ENCODE measurements around the gene AUP1. TPM values are rescaled to one million over a fixed set of nuclear protein-coding genes. Genes with fewer than 3 reads are reported as not detected.

The AUP1 gene
- total RNA-seq, 2 donors from 2014 or later, result 82.5 to 170 TPM

DNA sequence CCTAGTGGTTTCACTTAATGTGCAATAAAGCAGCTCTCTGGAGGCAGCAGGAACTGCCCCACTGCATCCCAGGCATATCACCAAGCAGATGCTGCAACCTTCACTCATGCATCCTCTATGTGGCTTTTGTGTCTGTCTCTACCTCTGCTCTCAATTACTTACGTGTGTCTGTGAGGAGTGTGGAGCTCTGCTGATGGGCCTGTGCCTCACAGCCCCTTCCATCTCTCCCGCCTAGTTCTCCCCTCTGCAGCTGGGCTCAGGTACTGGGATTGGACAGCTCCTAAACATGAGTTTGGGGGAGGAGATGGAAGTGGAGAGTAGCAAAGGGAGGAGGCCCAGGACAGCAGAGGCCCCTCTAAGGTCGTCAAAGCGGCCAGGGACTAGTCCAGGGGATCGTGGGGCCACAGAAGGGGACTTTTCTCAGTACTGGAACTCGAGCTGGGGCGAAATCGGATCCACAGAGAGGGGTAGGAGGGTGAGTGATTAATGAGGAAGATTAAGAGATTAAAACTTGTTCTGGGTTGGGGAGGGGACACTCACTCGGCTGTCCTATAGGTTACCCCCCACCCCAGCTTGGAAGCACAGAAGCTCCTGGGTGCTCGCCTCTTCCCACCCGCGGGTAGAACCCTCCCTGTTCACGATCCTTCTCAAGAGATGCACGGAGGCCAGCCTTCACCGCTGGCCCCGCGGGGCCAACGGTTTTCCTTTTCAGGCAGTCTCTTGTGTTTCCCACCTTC lies 28.0 kb downstream of the AUP1 start:
- Histone ChIP-seq H3K27ac (no peak overlapping the region), H3K4me1 (peaks cover 69% of the 10 kb centered on the region), H3K4me3 (no peak overlapping the region), H3K27me3 (peaks cover 0 to 5% of the 10 kb centered on the region in 2 donors), H3K36me3 (replicated peaks in 1 of 2; ENCODE audit: insufficient read depth in 1 of 2, low read depth in 2 of 2) (no peaks in the 10 kb centered on the region), H3K9me3 (no peaks in the 10 kb centered on the region)
- ATAC-seq (no peak), DNase-seq (no peak)
- no peak for TF ChIP-seq POLR2A (IDR thresholded peaks at IDR 0.05)
- TF ChIP-seq, protein P1, sequence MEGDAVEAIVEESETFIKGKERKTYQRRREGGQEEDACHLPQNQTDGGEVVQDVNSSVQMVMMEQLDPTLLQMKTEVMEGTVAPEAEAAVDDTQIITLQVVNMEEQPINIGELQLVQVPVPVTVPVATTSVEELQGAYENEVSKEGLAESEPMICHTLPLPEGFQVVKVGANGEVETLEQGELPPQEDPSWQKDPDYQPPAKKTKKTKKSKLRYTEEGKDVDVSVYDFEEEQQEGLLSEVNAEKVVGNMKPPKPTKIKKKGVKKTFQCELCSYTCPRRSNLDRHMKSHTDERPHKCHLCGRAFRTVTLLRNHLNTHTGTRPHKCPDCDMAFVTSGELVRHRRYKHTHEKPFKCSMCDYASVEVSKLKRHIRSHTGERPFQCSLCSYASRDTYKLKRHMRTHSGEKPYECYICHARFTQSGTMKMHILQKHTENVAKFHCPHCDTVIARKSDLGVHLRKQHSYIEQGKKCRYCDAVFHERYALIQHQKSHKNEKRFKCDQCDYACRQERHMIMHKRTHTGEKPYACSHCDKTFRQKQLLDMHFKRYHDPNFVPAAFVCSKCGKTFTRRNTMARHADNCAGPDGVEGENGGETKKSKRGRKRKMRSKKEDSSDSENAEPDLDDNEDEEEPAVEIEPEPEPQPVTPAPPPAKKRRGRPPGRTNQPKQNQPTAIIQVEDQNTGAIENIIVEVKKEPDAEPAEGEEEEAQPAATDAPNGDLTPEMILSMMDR (IDR thresholded peaks at IDR 0.05), result no peak
- 75 to 86% methylated on average over 18 of the region's 18 CpGs for WGBS, 2 donors
- intact Hi-C loops (cut with DNase I), result no loop called here

DNA sequence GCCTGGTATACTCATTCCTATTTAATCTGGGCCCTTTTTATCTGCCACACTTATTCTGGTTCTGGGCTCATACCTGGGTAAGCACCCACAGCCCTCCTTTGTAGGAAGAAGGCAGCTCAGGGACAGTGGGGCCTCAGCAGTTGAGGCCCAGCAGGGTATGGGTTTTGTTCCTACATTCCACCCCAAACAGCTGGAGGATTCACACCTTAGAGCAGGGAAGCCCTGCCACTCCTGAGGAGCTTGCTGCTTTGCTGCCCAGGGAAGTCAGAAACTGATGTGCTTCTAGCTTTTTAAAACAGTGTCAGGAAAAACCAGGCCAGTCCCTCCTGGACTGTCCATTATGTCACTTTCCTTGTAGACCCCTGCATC lies 28.9 kb downstream of the AUP1 start:
- Histone ChIP-seq H3K9me3 (no peaks in the 10 kb centered on the region), H3K4me3 (no peak overlapping the region), H3K4me1 (peaks cover 60% of the 10 kb centered on the region), H3K27ac (no peak overlapping the region), H3K36me3 (replicated peaks in 1 of 2; ENCODE audit: insufficient read depth in 1 of 2, low read depth in 2 of 2) (no peaks in the 10 kb centered on the region), H3K27me3 (peaks cover 0 to 5% of the 10 kb centered on the region in 2 donors)
- DNase-seq (no peak), ATAC-seq (no peak)
- intact Hi-C loops (cut with DNase I), result no loop called here
- TF ChIP-seq, protein P1 (IDR thresholded peaks at IDR 0.05), result no peak
- no peak for TF ChIP-seq POLR2A (IDR thresholded peaks at IDR 0.05)

DNA sequence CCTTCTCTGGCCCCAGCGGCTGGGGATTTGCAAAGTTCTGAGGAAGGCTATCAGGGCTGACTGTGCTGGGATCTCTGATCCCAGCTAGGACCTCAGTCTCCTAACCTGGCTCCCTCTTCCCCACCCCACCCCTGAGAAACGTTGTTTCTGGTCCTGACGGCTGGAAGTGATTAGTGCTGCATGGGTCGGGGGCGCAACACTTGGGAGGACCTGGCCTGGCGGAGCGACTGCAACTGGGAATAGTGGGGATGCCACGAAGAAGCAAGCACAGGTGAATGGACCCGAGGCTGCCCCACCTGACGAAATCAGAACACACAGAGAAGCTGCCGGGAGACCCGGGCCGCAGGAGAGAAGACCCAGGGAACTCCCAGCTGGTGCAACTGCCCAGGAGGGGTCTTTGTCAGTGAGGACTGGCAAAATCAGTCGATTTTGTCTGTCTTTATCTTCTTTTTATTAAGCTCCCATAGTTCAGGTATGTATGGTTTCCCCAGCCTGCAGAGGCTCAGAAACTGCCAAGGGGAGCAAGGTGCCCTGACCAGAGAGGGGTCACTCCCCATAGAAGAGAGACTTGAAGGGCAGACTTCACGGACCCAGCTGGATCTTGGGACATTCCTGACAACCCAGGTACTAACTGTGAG lies 29.4 kb downstream of the AUP1 start:
- ATAC-seq (no peak), DNase-seq (no peak)
- 66 to 73% methylated on average over 13 to 15 of the region's 15 CpGs for WGBS, 2 donors
- H3K36me3 ChIP-seq (replicated peaks in 1 of 2; ENCODE audit: insufficient read depth in 1 of 2, low read depth in 2 of 2), result no peaks in the 10 kb centered on the region
- H3K9me3 ChIP-seq, result no peaks in the 10 kb centered on the region
- TF ChIP-seq, protein P1 (IDR thresholded peaks at IDR 0.05), result no peak
- no peak for TF ChIP-seq POLR2A (IDR thresholded peaks at IDR 0.05)
- intact Hi-C loops (cut with DNase I), result no loop called here
- H3K4me1 ChIP-seq, result peaks cover 55% of the 10 kb centered on the region
- H3K27me3 ChIP-seq, result peaks cover 0 to 5% of the 10 kb centered on the region in 2 donors
- no peak overlapping the region for H3K27ac ChIP-seq
- no peak overlapping the region for H3K4me3 ChIP-seq

DNA sequence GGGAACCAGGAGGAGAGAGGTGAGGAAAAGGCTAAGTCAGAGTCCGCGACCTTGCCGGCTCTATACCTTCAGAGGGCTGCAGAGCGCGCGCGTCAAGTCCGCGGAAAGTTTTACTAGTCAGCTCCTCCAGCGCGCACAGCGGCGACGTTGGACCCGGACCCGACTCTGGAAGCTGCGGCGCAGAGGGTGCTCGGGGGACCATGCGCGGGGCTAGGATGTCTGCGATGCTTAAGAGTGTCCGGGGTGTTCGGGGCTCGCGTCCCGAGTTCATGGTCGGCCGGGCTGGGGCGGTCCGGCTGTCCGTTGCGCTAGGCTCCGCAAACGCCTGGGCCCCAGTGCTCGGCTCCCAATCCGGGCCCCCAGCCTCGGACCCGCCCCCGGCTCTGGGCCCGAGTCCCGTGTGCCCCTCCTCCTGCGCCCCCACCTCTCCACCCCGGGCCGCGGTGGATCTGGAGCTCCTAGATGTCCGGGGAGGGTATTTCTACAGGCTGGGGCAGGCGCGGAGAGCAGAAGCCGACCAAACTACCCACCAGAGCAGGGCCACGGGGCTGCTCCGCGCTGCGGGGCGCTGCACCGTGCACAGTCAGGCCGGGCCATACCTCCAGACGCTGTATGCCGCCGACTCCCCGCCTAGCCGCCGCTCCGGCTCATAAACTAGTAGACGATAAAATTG lies 30.1 kb downstream of the AUP1 start, which contains the start of gene LBX2:
LBX2 (minus strand) TSS at position 337 of the 673 bp plus-strand sequence; CDS start at position 271, 66 bp downstream.
- no peak for ATAC-seq
- H3K4me3 ChIP-seq, result no peak within 1 kb of the TSS
- intact Hi-C loops (cut with DNase I), result no loop called here

More for the DNA sequence above, 30.1 kb downstream of the AUP1 start, which contains the start of gene LBX2:
- Histone ChIP-seq H3K36me3 (replicated peaks in 1 of 2; ENCODE audit: insufficient read depth in 1 of 2, low read depth in 2 of 2) (no peaks in the 10 kb centered on the region), H3K9me3 (no peaks in the 10 kb centered on the region), H3K4me1 (peaks cover 52% of the 10 kb centered on the region), H3K27ac (no peak within 1 kb of the TSS), H3K27me3 (peaks cover 0 to 5% of the 10 kb centered on the region in 2 donors)
- TF ChIP-seq POLR2A (IDR thresholded peaks at IDR 0.05), result no peak
- TF ChIP-seq, protein P1 (IDR thresholded peaks at IDR 0.05), result no peak
- DNase-seq, result no peak
- WGBS, 2 donors, result 19 to 27% methylated on average over 3 to 54 of the region's 65 CpGs

Measured in body of pancreas (tissue), 4 donors.